SJCRH30 (cell line): ENCODE data around the gene RRAS. TPM values are rescaled to one million over a fixed set of nuclear protein-coding genes. Genes with fewer than 3 reads are reported as not detected.
A peak's percentile ranks its signal among the peaks of the same experiment; 100 is the strongest.

Source experiments
- DNase-seq, 2 experiments: peaks; one replicate each; pipeline ENCODE4 v3.0.0-alpha.2; 2015 to 2020
- H3K27ac ChIP-seq: fragments of 250-450 bp; sonication (Bioruptor Pico); 2 replicates; pipeline ENCODE4 v1.5.1; 2020; ENCODE audit warnings: mild to moderate bottlenecking, moderate library complexity
- H3K27me3 ChIP-seq: fragments of 250-450 bp; sonication (Bioruptor Pico); 2 replicates; pipeline ENCODE4 v1.5.1; 2020; ENCODE audit warnings: mild to moderate bottlenecking, moderate library complexity
- H3K36me3 ChIP-seq: fragments of 250-450 bp; sonication (Bioruptor Pico); 2 replicates; pipeline ENCODE4 v1.5.1; 2020; ENCODE audit warnings: mild to moderate bottlenecking, moderate library complexity
- H3K4me1 ChIP-seq: fragments of 250-450 bp; sonication (Bioruptor Pico); 2 replicates; pipeline ENCODE4 v1.5.1; 2020; ENCODE audit warnings: mild to moderate bottlenecking, moderate library complexity
- H3K4me3 ChIP-seq: fragments of 250-450 bp; sonication (Bioruptor Pico); 2 replicates; pipeline ENCODE4 v1.5.1; 2020; ENCODE audit warnings: mild to moderate bottlenecking, moderate library complexity
- H3K9me3 ChIP-seq: fragments of 250-450 bp; sonication (Bioruptor Pico); replicated peaks from 2 replicates; pipeline ENCODE4 v1.5.1; 2020; ENCODE audit warnings: mild to moderate bottlenecking, moderate library complexity
- total RNA-seq: library from RNA; depleted of rRNA; stranded (reverse); fragments of >200 nt; shearing (Covaris generic); gene quantifications from 2 replicates; pipeline ENCODE4 v1.2.3, GENCODE V29; 2014; rRNA removed

The RRAS gene
- total RNA-seq, result 7.5 and 7.6 TPM in 2 replicates

DNA sequence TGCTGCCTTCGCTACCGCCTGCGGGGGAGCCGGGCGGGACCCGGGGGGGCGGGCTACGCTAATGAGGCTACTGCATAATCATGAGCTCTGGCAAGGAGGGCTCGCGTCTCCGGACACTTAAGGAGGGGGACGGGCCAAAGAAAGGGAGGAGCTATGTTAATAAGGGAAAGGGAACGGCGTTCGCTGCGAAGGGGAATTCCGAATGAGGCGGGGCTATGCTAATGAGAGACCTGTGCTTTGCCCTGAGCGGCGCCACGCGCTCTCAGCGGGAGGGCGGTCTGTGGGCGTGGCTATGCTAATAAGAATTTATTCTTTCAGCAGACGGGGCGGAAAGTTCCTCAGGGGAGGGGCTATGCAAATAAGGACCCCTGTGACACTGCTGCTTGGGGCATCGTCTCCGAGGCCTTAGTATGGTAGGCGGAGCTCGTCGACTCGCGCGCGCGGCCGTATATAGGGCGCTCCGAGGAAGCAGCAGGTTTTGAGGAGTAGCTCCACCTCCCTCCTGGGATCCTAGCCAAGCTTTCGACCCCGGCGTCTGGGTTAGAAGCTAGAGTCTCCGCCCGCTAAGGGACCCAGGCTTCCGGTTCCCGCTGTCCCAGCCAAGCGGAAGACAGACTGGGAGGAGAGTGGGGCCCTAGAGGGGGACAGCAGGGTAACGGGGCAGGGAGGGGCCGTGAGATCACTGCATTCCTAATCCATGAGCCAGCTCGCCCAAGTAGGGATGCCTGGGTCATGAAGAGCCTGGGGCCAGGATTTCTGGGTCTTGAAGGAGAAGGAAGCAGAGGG lies at the start of gene RRAS:
TSS of gene RRAS (minus strand) at position 31 of the 786 bp plus-strand sequence. CDS start 45 bp downstream, outside the sequence.
- peaks cover 8% of the 10 kb centered on the region for H3K4me1 ChIP-seq
- no peaks in the 10 kb centered on the region for H3K36me3 ChIP-seq
- no peaks in the 10 kb centered on the region for H3K27me3 ChIP-seq
- no peaks in the 10 kb centered on the region for H3K9me3 ChIP-seq
- H3K27ac ChIP-seq, result peak within 1 kb of the TSS; percentile 99
- peak within 1 kb of the TSS; percentile 83 for H3K4me3 ChIP-seq
- DNase-seq, result peak; percentile 100

DNA sequence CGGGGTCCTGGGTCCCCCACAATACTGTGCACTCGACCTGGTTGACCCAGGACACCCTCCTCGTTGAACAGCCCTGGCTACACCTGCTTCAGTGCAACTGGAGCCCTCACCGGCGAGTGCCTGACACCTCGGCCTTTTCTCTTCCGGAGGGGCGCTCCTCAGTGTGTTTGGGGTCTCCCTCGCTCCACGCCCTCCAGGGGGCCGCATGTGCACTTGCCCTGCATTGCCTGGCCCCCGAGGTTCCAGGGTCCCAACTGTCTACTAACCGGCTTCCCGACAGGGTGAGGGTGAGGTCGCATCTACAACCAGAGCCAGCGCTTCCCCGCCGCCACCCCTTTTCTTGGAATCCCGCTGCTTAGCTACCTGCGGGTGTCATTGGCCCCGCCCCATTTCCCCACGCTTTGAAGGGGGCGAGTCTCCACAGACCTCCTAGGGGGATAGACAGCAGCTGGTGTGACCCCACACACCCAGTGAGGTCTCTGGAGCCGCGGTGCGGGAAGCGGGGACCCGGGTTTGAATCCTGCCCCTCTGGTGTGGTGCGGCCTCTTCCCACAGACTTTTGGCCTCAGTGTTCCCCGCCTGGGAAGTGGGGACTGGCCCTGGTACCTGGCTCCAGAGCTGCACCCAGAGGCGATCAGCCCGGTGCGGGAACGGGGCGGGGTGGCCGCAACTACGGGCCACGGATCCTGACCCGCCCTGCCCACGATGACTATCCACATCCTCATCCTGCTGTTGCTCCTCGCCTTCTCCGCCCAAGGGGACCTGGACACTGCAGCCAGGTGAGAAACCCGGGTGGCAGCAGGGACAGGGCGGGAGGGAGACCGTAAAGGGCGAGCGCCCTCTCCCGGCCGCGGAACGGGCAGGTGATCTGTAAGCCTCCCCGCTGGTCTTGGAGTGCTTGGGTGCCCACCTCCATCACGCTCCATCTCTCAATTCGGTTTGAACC lies 49.5 kb upstream of the RRAS start, which contains the start of gene ADM5:
TSS of gene ADM5 (plus strand) at position 462 of the 946 bp plus-strand sequence. CDS start at position 706, 244 bp downstream.
- Histone ChIP-seq H3K27ac (peak within 1 kb of the TSS; percentile 67), H3K4me1 (0 out of 2 replicates have a peak, but pooled peaks cover 3% of the 10 kb centered on the region)

GRCh38 chr19:49688531-49689132 lies 48.7 kb upstream of the RRAS start:
- 0 out of 2 replicates have a peak, but pooled peaks cover 3% of the 10 kb centered on the region for H3K4me1 ChIP-seq
- H3K9me3 ChIP-seq, result no peaks in the 10 kb centered on the region
- H3K36me3 ChIP-seq, result peaks cover 52% of the 10 kb centered on the region
- H3K4me3 ChIP-seq, result no peak overlapping the region
- no peaks in the 10 kb centered on the region for H3K27me3 ChIP-seq
- no peak overlapping the region for H3K27ac ChIP-seq
- DNase-seq, result no peak

More for the DNA sequence above, 49.5 kb upstream of the RRAS start, which contains the start of gene ADM5:
- Histone ChIP-seq H3K4me3 (peak within 1 kb of the TSS; percentile 57), H3K27me3 (no peaks in the 10 kb centered on the region), H3K36me3 (peaks cover 44% of the 10 kb centered on the region), H3K9me3 (no peaks in the 10 kb centered on the region)
- no peak for DNase-seq

DNA sequence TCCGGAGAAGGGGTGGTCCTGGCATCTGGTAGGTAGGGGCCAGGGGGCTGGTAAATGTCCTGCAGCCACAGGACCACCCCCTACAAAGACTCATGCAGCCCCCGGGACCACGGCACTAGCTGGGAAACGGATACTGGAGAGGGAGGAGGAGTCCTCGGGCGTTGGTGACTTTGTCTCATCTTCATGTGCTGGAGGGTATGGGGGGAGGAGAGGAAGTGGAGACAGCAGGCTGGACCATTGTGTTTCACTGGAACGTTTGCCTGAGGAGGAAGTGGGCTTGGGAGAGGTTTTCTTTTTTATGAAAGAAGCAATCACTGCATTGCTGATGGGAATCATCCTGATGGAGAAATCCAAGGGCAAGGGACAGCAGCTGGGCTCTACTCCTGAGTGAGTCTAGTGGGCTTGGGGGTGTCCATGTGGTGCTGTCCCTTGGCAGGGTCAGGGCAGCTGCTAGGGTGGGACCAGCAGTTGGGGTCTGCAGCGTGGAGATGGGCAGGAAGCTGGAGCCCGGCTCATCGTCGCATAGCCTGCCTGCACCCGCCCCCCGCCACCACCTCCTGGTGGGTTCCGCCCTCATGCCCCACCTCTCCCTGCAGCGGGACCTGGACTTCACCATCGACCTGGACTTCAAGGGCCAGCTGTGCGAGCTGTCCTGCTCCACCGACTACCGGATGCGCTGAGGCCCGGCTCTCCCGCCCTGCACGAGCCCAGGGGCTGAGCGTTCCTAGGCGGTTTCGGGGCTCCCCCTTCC lies 47.8 kb upstream of the RRAS start:
- no peak for DNase-seq
- 0 out of 2 replicates have a peak, but pooled peaks cover 3% of the 10 kb centered on the region for H3K4me1 ChIP-seq
- H3K36me3 ChIP-seq, result peaks cover 60% of the 10 kb centered on the region
- no peaks in the 10 kb centered on the region for H3K9me3 ChIP-seq
- H3K27me3 ChIP-seq, result no peaks in the 10 kb centered on the region
- no peak overlapping the region for H3K27ac ChIP-seq
- H3K4me3 ChIP-seq, result no peak overlapping the region

GRCh38 chr19:49687150-49687549 lies 47.2 kb upstream of the RRAS start:
- H3K27me3 ChIP-seq, result no peaks in the 10 kb centered on the region
- peaks cover 66% of the 10 kb centered on the region for H3K36me3 ChIP-seq
- no peaks in the 10 kb centered on the region for H3K9me3 ChIP-seq
- DNase-seq, result no peak
- no peak overlapping the region for H3K4me3 ChIP-seq
- H3K27ac ChIP-seq, result no peak overlapping the region
- 0 out of 2 replicates have a peak, but pooled peaks cover 3% of the 10 kb centered on the region for H3K4me1 ChIP-seq

DNA sequence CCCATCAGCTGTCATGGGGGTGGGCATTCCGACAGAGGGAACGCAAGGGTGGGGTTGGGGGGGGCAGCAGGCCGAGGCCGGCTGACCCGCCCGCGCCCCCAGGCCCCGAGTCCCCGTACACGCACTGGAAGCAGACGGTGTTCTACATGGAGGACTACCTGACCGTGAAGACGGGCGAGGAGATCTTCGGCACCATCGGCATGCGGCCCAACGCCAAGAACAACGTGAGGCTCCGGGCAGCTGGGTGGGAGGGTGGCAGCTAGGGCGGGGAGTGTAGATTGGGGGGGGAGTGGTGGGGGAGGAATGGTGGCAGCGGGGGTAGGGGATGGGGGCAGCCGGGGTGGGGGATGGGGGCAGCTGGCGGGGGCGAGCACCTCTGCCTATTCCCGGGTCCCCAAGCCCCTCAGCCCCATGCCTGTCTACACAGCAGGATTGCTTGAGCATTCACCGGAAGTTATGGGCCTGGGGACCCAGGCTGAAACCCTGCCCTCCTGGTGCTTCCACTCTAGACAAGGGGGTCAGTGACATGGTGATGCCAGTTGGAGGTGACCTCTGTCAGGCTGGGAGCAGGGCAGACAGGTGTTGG lies 46.7 kb upstream of the RRAS start:
- no peak overlapping the region for H3K27ac ChIP-seq
- no peaks in the 10 kb centered on the region for H3K27me3 ChIP-seq
- peaks cover 71% of the 10 kb centered on the region for H3K36me3 ChIP-seq
- H3K4me3 ChIP-seq, result no peak overlapping the region
- no peaks in the 10 kb centered on the region for H3K9me3 ChIP-seq
- DNase-seq, result no peak
- 0 out of 2 replicates have a peak, but pooled peaks cover 3% of the 10 kb centered on the region for H3K4me1 ChIP-seq

DNA sequence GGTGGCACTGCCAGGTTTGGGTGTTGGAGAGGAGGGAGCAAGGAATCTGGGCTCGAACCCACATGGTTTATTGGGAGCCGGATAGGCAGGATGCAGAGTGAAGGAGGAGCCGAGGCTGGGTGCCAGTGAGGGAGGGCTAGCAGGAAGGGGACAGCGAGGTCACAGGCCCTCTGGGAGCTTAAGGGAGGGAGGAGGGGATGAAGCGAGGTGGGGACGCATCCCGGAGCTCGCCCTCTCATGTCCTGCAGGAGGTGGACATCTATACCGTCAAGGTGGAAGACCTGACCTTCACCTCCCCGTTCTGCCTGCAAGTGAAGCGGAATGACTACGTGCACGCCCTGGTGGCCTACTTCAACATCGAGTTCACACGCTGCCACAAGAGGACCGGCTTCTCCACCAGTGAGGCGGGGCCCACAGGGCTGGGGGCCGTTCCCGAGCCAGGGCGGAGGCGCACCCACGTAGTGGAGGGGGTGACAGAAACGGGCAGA lies 45.9 kb upstream of the RRAS start:
- no peak for DNase-seq
- no peak overlapping the region for H3K27ac ChIP-seq

DNA sequence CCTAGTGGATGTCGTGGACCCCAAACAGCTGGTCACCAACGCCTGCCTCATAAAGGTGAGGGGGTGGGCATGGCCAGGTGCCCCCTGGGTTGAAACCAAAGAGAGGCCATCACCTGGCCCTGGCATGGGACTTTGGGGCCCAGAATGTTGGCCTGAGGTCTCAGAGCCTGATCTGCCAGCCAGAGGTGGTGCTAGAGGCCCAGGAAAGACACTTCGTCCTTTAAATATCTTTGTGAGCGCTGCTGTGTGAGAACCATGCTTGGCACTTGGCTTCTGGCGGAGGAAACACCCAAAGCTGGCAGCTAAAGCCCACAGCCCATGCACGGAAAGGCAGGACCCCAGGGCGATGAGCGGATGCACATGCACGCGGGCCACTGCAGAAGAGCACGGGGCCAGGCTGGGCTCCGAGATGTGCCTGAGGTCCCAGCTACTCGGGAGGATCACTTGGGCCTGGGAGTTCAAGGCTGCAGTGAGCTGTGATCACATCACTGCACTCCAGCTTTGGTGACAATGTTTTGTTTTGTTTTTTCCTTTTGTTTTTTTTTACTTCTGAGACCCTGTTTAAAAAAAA lies 45.1 kb upstream of the RRAS start:
- H3K27ac ChIP-seq, result no peak overlapping the region
- peaks cover 8% of the 10 kb centered on the region for H3K4me1 ChIP-seq
- DNase-seq, result no peak
- no peaks in the 10 kb centered on the region for H3K27me3 ChIP-seq
- H3K4me3 ChIP-seq, result no peak overlapping the region
- no peaks in the 10 kb centered on the region for H3K9me3 ChIP-seq
- peaks cover 85% of the 10 kb centered on the region for H3K36me3 ChIP-seq

More for the DNA sequence above, 45.9 kb upstream of the RRAS start:
- no peak overlapping the region for H3K4me3 ChIP-seq
- H3K4me1 ChIP-seq, result 0 out of 2 replicates have a peak, but pooled peaks cover 5% of the 10 kb centered on the region
- no peaks in the 10 kb centered on the region for H3K9me3 ChIP-seq
- H3K36me3 ChIP-seq, result peaks cover 78% of the 10 kb centered on the region
- H3K27me3 ChIP-seq, result no peaks in the 10 kb centered on the region

GRCh38 chr19:49684251-49684982 lies 44.5 kb upstream of the RRAS start:
- Histone ChIP-seq H3K27me3 (no peaks in the 10 kb centered on the region), H3K4me1 (peaks cover 13% of the 10 kb centered on the region), H3K9me3 (no peaks in the 10 kb centered on the region), H3K4me3 (no peak overlapping the region), H3K36me3 (peaks cover 80% of the 10 kb centered on the region), H3K27ac (no peak overlapping the region)
- no peak for DNase-seq

GRCh38 chr19:49683814-49684250 lies 43.9 kb upstream of the RRAS start:
- peaks cover 74% of the 10 kb centered on the region for H3K36me3 ChIP-seq
- no peak overlapping the region for H3K4me3 ChIP-seq
- H3K9me3 ChIP-seq, result no peaks in the 10 kb centered on the region
- no peak for DNase-seq
- no peak overlapping the region for H3K27ac ChIP-seq
- H3K4me1 ChIP-seq, result peaks cover 17% of the 10 kb centered on the region
- H3K27me3 ChIP-seq, result no peaks in the 10 kb centered on the region

DNA sequence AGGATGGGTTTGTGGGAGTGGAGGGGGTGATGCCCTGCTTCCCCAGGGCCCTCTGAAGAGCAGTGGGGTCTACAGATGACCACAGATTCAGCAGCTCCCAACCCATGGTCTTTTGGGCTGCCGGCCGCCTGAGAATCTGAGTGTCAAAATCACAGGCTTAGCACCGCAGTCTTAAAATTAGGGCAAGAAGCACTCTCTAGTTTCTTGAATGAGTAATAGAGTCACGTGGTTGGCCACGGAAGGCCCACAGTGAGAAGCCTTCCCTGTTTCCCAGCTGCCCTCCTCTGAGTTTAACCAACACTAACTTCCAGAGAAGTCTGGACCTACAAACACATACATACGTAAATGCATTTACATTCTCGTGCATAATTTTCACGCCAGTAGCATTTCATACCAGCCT lies 42.3 kb upstream of the RRAS start:
- Histone ChIP-seq H3K27me3 (no peaks in the 10 kb centered on the region), H3K36me3 (peaks cover 64% of the 10 kb centered on the region), H3K4me1 (peaks cover 18% of the 10 kb centered on the region), H3K9me3 (no peaks in the 10 kb centered on the region), H3K27ac (no peak overlapping the region), H3K4me3 (no peak overlapping the region)
- no peak for DNase-seq

- Histone ChIP-seq H3K27me3 (no peaks in the 10 kb centered on the region), H3K27ac (no peak overlapping the region), H3K9me3 (no peaks in the 10 kb centered on the region), H3K4me3 (no peak overlapping the region), H3K4me1 (peaks cover 18% of the 10 kb centered on the region), H3K36me3 (peaks cover 60% of the 10 kb centered on the region)
- no peak for DNase-seq
Measured at GRCh38 chr19:49681830-49682229, 41.9 kb upstream of the RRAS start.
